VCaP (cell line): Measurements from ENCODE around the gene CCDC200.

Experiments used
- H3K27ac ChIP-seq: fragments of 450-650 bp; 2 replicates; pipeline ENCODE4 v1.5.1; 2017
- TF ChIP-seq, protein P1 (sequence below): fragments of 450-650 bp; conservative IDR thresholded peaks from 2 replicates; pipeline ENCODE4 v1.5.1; 2017; ENCODE audit warnings: mild to moderate bottlenecking, moderate library complexity

Gene CCDC200

DNA sequence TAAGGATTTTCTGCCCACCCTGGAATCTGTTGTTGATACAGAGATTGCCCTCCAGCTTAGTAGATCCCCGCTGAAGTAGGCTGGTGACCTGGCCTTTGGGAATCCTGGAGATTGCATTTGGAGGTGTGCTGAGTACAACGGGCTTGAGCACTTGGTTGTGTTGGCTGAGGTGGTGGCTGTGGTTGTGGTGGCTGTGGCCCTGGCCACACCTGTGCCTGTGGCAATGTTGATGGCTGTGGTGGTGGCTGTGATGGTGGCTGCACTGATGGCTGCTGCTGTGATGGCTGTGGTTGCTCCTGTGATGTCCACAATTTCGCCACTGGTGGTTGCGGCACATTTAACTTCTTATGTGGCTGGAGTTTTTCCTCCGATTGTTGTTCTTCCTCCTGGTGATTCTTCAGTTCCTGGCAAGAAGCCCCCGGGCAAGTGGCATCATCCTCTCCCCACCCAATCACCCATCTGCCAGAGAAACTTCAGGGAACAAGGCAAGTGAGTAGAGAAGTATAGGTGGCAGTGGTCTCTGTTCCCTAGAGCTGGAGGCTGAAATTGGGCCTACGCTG is 4.2 kb downstream of the CCDC200 start:
- TF ChIP-seq, protein P1, sequence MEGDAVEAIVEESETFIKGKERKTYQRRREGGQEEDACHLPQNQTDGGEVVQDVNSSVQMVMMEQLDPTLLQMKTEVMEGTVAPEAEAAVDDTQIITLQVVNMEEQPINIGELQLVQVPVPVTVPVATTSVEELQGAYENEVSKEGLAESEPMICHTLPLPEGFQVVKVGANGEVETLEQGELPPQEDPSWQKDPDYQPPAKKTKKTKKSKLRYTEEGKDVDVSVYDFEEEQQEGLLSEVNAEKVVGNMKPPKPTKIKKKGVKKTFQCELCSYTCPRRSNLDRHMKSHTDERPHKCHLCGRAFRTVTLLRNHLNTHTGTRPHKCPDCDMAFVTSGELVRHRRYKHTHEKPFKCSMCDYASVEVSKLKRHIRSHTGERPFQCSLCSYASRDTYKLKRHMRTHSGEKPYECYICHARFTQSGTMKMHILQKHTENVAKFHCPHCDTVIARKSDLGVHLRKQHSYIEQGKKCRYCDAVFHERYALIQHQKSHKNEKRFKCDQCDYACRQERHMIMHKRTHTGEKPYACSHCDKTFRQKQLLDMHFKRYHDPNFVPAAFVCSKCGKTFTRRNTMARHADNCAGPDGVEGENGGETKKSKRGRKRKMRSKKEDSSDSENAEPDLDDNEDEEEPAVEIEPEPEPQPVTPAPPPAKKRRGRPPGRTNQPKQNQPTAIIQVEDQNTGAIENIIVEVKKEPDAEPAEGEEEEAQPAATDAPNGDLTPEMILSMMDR, result no peak
- H3K27ac ChIP-seq, result no peak overlapping the region

DNA sequence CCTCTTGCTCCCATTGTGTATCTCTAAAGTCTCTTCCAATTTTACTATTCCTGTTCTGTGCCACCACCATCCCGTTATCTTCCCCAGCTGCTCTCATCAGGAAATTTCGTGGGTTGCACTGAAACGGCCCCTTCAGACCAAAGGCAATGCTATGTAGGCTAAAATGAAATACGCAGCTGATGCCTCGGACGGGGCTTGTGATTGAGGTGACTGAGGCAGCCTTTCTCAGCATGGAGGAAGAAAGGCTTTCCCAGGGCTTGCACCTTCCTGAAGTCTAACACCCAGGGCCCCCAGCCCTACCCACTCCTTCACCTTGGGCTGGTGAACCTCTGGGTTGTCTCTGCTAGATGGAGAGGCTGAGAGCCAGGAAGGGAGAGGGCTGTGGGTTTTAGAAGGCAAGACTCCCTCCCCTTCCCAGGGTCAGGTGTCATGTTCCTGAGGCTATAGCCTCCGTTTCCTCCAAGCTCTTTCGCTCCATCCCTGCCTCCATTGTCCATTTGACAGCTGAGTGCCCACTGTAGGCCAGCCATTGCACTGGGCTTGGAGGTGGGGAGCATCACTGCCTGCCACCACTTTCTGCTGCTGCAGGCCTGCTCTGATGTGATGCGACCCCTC is 7.8 kb downstream of the CCDC200 start:
- TF ChIP-seq, protein P1, result no peak
- no peak overlapping the region for H3K27ac ChIP-seq

DNA sequence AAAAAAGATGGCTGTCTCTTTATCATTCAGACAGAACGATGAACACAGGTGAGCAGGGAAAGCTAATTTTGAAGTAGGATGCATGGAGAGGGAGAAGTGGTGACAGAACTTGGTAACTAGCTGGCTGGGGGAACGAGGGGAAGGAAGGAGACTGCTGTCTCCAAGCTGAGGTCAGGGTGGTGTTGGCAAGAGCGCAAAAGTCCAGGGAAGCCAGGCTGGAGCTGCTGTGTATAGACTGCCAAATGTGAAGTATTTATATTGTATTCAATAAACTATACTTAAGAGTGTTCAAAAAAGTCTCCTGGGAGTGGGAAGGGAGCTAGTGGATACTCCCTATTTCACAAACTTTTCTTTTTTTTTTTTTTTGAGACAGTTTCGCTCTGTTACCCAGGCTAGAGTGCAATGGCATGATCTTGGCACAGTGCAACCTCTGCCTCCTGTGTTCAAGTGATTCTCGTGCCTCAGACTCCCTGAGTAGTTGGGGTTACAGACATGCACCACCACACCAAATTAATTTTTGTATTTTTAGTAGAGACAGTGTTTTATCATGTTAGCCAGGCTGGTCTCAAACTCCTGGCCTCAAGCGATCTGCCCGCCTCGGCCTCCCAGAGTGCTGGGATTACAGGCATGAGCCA is 8.6 kb downstream of the CCDC200 start:
- TF ChIP-seq, protein P1, result no peak

DNA sequence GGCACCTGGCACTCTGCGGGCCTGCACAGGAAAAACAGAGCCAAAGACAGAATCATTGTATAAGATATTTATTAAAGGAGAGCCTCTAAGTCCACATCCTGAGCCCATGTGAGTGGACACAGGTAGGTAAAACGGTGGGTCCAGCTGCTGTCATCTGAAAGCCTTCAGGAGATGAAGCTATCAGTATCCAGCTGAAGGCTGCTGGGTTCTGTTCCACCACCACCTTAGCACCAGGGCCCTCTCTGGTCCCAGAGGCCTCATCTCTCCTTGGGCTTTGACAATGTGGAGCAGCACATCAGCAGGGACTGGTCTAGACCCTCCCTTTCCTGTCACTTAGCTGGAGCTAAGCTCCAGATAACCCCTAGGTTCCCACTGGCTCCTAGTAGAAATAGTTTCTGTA is 9.4 kb downstream of the CCDC200 start:
- H3K27ac ChIP-seq, result no peak overlapping the region
- TF ChIP-seq, protein P1, result no peak

More for the DNA sequence above, 8.6 kb downstream of the CCDC200 start:
- no peak overlapping the region for H3K27ac ChIP-seq

DNA sequence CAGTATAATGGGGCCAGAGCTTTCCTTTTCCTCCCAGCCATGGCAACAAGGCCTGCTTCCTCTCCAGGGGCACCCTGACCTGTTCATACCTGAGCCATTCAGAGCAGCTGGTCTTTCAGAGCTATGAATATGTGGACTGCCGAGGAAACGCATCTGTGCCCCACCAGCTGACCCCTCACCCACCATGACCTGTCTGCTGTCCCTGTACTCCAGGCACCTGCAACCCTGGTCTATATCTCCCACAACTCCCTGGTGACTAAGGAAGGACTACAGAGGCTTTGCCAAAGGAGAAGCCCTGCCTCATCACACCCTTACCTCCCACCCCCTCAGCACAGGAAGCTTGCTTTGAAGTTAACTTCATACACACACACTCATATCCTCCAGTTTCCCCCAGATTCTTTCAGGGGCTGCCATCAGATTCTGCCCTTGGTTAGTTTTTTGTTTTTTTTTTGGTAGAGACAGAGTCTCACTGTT is 10.8 kb downstream of the CCDC200 start:
- TF ChIP-seq, protein P1, result no peak
- no peak overlapping the region for H3K27ac ChIP-seq

DNA sequence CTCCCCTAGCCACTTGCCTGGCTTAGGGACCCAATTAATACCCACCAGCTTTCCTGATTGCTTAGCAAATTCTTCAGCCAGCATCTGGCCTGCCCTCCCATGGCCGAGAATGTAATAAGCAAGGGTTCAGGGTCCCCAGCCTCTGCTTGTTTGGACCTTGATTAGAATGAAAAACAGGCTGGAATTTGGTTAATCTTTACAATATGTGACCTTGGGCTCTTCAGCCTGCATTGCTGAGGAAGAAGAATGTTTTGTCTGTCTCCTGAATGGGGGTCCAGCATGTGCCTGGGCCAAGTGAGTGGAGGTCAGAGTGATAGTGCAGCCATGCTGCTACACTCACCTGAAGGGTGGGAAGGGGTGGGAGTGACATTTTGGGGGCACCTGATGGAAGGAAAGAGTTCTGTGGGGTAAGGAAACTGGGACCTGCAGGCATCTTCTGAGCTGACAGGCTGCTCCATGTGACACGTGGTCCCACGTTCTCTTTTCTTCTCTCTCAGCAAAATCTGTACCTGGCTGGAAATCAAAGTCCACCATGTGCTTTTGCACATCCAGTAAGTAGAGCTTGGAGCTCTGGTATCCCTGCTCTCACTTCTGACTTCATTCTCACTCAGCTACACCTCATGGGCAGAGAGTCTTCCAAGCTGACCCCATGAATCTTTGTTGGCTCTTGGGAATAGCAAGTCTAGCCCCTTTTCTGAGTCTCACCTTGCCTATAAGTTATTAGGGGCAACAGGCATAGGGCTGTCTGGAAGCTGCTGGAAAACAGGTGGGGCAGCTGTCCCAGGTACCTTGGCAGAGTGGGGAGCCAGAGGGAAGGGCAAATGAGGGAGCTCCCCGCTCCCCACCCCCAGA is 11.4 kb downstream of the CCDC200 start:
- TF ChIP-seq, protein P1, result no peak
- no peak overlapping the region for H3K27ac ChIP-seq

DNA sequence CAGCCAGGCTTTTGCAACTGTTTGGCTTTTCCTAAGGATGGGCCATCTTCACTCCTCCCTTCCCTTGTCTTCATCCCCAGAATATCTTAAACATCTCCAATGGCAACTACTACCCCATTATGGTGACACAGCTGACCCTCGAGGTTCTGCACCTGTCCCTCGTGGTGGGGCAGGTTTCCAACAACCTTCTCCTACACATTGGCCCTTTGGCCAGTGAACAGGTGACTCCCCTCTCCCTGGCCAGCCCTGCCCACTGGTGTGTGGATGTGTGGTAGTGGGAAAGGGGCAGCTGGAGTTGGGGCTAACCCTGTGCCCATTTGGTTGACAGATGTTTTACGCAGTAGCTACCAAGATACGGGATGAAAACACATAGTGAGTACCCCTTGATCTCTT is 12.1 kb downstream of the CCDC200 start:
- no peak overlapping the region for H3K27ac ChIP-seq
- TF ChIP-seq, protein P1, result no peak
